Measurements from ENCODE around the gene LHFPL4.
"Not testable (repeated sequence)": the region's sequence is repeated elsewhere in the genome, so short reads cannot be mapped to it uniquely, and the experiment has no call there.

The LHFPL4 gene

DNA sequence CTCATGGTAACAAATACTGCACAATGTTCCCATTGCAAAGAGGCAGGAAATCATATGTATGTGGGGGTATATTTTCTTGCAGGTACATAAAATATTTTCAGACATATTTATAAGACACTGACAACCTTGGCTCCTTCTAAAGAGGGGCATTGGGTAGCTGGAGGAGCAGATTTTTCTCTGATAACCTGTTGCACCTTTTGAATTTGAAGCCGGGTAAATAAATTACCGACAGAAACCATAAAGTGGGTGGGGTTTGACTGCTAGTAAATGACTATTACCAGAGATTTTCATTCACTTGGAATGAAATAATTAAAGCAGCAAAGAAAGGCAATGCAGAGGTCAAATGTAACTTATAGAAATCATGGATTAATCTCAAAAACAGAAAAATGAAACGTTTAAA lies 19.2 kb downstream of the LHFPL4 start:
- DNase-seq = no peak

DNA sequence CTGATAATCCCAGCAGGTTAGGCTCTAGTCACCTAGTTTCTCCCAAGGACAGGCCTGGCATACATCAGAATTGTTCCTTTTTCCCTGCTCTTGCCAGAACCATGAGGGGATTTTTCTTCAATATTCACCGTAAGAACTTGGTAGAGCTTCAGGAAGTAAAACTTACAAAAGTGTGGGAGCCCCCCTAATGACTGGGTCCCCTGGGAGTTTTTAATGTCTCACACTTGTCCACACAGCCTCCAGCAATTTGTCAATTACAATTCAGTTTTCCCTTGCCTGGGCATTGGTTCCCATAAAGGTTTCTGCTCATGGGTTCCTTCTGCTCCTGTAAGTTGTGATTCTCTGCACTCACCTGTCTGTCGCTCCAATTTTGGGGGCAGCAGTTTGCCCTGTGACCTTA lies 28.5 kb downstream of the LHFPL4 start:
- DNase-seq = no peak

DNA sequence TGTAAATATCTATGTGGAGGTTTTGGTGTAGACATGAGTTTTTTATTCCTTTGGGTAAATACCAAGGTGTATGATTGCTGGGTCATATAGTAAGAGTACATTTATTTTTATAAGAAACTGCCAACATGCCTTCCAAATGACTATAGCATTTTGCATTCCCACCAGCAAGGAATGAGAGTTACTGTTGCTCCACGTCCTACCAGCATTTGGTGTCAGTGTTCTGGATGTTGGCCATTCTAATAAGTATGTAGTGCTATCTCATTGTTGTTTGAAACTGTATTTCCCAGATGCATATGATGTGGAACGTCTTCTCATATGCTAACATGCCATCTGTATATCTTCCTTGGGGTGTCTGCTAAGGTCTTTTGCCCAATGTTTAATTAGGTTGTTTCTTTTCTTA lies 38.7 kb downstream of the LHFPL4 start:
- no peak for DNase-seq

DNA sequence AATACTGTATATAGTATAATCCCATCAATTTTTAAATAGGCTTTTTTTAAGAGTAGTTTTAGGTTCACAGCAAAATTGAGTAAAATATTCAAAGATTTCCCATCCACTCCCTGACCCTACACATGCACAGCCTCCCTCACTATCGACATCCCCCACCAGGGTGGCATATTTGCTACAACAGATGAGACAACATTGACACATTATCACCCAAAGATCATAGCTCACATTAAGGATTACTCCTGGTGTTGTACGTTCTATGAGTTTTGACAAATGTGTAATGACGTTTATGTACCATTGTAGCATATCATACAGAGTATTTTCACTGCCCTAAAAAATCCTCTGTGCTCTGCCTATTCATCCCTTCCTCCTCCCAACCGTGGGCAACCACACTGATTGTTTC lies 39.3 kb downstream of the LHFPL4 start:
- DNase-seq = no peak

DNA sequence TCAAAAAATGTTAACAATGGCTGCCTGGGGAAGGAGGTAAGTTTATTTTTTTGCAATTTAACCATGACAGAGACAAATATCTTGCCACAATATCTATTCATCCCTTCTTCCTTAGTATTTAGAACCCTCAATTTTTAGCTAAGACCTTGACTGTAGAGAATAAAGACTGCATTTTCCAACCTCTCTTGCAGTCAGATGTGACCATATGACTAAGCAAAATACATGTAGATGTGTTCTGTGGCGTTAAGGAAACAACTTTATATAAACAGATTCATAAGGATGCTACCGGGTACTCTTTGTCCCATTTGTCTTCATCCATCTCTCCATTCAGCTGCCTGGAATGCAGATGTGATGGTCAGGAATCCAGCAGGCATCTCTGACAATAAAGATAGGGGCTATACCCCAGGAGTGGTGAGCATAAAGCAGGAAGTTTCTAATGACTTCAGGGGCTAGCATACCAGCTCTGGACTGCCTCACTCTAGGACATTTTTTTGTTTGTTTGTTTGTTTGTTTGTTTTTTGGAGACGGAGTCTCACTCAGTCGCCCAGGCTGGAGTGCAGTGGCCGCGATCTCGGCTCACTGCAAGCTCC lies 41.1 kb downstream of the LHFPL4 start:
- no peak for DNase-seq

DNA sequence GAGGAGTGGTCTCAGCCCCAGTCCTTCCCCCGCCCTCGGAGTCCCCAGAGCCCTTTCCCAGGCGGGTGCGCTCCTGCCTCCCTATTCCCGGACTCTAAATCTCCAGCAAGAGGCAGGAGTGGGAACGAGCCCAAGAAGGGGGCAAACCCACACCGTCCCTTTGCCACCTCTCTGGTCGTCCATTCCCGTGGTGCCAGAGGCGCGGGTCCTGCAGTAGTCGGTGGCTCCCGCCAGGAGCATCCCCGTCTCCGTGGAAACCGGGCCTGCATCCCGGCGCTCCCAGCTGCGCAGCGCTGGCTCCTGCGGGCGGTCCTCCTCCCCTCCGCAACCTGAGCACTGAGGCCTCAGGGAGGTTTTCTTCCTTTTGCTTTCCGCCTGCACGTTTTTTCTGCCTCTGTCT lies 44.8 kb downstream of the LHFPL4 start:
- DNase-seq = no peak

DNA sequence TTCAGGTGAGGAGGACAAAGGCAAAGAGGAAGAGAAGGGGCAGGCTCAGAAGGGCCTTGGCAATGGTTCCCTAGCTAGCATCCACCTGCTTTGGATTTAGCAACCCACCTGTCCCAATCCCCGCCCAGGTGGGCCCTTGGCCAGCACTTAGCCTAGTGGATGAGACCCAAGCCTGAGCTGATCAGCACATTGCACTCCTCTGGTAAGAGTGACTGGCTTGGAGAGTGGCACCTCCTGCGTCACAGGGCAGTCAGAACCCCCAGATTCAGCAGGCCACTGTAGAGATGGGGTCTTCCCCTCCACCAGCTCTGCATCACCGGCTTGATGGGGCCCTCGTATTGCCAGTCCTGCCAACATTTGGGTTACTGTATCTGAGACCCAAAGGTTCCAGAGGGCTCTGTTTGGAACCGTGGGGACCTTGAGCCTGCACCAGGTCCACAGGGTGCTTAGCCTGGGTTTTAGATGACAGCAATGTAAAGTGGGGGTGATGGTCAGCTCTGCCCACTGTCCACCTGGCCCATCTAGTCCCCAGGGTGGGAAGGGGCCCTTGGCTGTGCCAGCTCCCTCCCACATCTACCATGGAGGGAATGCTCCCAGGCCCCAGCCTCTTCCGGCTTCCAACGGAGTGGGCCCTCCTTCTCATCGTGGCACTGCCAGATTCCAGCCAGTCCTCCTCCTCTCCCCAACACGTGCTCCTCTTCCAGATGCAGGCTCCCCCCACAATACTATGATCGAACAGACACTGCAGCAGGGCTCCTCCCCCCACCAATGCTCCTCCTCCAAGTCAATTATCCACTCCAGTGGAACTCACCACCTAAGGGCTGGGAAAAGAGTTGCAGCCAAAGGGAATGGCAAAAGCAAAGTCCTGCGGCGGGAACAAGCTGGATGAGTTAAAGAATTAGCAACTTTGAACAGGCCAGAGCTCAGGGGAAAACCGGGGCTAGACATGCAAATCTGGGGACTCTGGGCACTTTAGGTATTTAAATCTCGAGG lies 45.7 kb downstream of the LHFPL4 start:
- DNase-seq = no peak

DNA sequence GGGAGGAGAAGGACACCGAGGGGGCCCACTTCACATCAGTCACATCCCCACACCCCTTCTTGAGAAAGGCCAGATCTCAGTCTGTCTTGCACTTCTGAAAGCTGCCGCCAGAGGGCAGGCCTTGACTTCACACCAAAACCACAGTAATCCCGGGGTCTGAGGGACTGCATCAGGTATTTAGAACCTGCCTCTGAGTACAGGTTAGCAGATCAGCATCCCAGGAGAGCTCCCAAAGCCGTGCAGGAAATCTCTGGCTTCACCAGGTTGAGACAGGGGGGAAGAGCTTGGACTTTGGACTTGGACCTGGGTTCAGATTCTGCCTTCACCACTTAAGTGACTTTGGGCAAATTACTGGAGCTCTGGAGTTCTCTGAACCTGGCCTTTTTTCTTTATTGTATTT lies 50.3 kb downstream of the LHFPL4 start:
- DNase-seq = peak; percentile 73

DNA sequence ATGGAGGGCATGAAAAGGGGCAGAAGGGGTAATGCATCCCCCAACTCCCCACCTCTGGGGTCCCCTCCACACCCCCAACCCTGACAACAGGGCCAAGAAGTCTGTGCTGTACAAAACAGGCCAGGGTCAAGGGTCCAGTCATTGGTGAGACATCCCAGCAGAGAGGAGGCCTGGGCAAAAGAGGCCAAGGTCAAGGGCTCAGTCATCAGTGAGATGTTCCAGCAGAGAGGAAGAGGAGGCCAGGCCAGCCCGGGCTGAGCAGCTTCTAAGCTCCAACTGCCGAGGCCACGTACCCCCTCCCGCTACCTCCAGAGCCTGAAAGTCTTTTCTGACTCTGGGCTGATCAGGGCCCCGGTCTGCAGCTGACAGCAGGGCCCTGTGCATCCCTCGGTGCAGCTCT lies 52.4 kb downstream of the LHFPL4 start:
- no peak for DNase-seq

DNA sequence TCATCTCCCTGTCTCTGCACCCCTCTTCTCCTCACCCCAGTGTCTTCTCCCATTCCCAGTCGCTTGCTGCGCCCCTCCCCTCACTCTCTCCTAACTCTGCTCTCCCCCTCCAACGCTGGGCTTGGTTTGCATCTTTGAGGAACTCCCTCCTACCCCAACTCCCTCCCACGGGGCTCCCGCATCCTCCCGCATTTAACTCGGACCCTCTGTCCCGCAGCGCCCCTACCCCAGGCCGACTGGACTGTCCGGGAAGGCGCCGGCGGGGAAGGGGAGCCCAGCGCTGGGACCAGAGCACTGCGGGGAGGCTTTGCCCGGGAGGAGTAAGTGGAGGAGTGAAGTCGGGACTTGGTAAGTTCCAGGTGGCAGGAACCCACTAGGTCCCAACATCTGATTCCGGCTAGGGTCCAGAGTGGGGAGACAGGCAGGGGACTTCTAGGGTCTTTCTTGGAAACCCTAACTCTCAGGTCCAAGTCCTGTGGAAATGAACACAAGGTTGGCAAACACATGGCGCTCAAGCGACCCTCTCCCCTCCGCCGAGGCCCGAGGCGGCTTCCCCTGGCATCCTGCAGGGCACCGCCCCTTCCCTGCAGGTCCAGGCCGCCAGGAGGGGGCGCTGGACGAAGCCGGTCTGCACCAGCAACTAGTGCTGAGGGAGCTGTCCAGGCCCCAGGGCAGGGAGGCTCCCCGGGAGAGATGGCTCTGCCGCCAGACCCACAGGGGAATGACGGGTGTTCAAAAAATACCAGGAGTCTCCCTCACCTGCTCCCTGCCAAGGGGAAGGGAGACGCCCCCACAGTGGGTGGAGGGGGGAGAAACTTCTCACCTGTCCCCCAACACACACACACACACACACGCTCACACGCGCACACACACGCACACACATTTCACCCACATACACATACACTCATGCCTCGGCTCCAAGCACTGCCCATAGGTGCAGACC lies 53.2 kb downstream of the LHFPL4 start:
- DNase-seq = peak; percentile 63

DNA sequence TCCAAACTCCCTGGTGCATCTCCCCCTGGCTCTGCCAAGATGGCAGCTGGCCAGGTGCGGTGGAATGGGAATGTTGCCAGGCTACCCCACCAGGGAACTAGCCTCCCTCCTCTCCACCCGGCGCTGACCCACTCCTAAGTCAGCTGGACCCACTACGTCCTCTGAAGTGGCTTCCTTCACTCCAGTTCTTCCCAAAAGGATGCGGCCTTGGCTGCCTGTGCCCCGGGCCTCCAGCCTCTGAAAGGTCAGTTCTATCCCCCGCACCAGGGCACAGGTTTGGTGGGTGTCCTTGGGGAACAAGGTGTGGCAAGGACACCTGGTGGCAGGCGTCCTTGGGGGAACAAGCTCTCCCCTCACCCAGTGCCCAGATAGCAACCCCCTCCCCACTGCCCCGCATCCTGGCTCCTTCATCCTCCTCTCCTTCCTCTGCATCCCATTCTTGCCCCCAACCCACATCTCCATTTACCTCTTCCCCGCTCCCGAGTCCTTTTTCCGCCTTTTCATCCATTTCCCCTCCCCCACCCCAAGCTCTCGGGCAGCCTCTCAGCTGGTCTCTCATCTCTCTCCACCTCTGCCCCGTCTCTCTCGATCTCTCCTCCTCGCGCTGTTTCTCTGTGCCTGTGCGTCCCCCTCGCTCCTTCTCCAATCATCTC lies 54.0 kb downstream of the LHFPL4 start:
- no peak for DNase-seq

DNA sequence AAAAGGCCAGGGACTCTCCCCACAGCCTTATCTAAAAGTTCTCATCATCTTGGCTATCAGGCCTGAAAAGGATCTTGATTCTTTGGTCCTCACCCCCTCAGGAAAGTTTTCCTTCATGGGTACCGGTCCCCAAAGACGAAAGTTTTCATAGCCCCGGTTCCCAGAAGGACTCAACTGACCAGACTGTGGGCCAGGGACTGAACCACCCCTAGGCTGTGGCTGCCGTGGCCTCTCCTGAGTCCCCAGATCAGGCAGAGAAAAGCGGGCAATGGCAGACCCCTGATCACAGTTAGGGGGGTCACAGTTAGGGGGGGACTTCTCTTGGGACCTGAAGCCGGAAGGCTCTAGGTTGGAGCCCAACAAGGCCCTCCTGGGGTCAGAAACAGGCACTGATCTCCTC lies 54.8 kb downstream of the LHFPL4 start:
- no peak for DNase-seq

DNA sequence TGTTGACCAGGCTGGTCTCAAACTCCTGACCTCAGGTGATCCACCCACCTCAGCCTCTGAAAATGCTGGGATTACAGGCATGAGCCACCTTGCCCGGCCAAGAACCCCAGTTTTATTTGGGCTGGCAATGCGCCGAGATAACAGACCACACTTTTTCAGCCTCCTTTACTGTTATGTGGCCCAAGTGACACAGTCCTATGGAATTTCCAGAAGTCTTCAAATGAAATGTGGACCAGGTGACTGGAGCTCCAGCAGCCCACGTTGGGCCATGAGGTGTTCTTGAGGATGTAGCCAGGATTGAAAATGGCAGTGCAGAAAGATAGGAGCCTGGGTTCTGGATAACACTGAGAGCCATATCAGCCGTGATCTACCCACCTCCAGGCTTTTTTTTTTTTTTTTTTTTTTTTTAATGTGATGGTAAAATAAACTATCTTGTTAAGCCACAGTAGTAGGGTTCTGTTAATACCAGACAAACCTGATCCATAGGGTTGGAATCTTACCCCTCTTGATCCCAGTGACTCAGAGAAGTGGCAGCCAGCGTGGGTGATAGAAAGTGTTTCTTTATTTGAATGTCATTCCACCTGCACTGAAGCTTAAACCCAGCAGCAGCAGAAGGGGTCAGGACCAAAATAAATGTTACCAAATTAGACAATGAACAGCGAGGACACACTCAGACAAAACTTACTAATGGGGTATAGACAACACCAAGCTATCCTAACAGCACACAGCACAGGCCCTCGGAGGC lies 55.6 kb downstream of the LHFPL4 start:
- DNase-seq = no peak

DNA sequence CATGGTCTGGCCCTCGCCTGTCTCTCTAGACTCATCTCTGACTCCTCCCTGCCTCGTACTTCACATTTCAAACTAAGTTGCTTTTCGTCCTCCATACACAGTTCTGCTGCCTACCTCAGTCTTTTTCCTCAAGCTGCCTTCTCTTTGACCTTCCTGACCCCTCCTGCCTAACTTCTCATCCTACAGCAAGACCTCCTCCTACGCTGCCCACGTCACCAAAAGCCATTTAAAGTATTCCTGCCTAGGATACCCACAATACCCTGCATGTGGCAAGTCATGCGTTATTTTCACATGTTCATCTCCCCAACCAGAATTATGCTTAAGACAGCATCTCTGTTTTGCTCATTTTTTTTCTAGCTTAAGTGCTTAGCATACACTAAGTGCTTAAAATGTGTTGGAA lies 56.7 kb downstream of the LHFPL4 start:
- no peak for DNase-seq

DNA sequence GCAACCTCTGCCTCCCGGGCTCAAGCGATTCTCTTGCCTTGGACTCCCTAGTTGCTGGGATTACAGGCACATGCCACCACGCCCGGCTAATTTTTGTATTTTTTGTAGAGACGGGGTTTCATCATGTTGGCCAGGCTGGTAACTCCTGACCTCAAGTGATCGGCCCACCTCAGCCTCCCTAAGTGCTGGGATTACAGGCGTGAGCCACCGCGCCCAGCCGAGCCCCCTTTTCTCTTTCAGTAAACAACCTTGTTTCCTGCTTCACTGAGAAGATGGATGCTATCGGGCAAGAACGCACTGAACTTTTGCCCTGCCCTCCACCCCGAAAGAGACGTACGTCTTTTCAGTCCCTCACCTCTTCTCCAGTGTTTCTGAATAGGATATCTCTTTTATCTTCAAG lies 59.6 kb downstream of the LHFPL4 start:
- not testable (repeated sequence) for DNase-seq

DNA sequence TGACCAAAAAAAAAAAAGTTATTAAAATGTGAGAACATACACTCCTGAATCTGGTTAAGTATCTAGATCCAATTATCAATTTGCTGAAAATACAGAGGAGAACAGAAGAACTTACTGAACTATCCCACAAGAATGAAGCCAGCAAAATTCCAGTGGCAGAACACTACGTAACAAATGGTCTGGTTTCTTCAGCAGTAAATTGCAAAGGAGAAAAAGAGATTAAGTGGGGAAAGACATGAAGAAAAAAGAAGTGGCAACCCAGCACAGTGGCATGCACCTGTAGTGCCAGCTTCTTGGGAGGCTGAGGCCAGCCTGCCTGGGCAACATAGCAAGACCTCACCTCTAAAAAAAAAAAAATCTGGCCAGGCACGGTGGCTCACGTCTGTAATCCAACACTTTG lies 62.1 kb downstream of the LHFPL4 start:
- DNase-seq = no peak

DNA sequence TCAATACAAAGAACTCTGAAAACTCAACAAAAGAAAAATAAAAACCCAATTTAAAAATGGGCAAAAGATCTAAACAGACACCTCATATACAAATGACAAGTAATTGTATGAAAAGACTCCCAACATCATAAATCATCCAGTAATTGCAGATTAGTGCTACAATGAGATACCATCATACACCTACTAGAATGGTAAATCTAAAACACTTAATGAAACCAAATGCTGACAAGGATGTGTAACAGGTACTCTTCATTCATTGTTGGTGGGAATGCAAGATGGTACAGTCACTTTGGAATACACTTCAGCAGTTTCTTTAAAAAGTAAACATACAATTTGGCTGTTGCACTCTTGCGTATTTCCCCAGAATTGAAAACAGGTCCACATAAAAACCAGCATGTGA lies 68.4 kb downstream of the LHFPL4 start:
- DNase-seq = no peak

DNA sequence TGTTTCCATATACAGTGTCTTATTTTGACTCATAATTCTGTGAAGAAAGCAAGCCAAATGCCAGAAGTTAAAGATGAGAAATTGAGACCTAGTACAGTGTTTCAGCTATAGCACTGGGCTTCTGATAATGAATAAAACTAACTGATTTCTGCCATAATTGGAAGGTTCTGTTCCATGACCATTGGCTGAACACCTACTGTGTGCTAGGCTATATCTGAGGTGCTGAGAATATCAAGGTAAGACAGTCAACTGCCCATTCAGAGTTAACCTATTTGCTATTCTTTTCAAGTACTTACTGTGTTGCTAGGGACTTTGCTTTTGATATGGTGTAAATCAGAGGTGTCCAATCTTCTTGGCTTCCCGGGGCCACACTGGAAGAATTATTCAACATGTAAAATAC lies 73.4 kb downstream of the LHFPL4 start:
- no peak for DNase-seq

DNA sequence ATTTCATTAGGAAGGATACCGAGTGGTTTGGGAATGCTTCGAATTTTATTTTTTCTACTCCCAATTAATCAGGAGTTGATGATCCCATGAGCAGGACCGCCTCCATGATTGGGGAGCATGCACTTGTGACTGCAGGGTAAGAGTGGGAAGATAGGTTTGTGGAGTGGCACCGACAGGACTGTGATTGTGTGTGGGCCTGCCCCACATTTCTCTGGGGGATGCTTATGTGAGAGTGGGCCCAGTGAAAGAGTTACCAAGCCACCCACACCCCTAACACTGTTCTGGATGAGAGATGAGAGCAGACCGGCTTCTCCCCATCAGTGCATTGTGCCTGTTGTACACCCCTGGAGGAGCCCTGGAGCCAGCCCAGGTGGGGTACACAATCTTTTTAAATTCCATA lies 76.7 kb downstream of the LHFPL4 start:
- DNase-seq = no peak

DNA sequence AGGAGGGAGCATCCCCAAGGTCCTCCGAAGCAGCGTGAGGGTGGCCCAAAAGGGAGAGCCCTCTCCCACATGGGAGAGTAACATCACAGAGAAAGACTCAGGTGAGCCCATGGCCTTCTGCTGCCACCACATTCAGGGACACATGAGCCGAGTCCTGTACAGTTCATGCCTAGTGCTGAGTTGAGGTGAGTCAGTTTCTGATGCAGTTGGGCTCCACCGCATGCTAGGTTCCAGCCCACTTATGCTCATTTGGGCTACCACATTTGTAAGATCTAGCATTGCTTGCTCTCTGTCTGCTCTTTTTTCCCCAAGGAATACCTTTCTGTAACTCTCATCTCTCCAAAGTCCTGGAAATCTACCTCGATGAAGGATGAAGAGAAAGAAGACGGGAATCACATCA lies 79.1 kb downstream of the LHFPL4 start:
- DNase-seq = no peak

DNA sequence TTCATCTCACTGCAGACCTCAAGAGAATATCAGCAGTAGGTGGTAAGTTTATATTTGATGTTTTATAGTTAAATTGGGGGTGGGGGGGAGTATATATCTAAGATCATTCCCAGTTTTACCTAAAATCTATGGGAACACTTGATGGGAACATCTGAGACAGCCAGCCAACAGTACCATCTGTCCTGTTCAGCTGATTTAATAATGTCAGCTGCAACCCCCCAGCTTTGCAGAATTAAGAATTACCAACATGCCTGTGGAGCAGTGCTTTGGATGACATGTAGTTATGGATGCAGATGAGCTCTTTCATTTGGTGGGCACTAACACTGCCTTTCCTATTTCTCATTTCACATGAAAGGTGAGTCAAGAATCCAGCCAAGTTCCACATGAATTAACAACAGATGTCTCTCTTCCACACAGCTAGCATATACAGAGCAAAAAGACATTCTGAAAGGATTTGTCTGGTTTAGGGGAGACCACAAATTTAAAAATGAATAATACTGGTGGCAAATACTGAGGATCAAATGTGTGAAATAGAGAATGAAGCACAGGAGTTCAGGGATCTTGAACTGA lies 80.0 kb downstream of the LHFPL4 start:
- no peak for DNase-seq

DNA sequence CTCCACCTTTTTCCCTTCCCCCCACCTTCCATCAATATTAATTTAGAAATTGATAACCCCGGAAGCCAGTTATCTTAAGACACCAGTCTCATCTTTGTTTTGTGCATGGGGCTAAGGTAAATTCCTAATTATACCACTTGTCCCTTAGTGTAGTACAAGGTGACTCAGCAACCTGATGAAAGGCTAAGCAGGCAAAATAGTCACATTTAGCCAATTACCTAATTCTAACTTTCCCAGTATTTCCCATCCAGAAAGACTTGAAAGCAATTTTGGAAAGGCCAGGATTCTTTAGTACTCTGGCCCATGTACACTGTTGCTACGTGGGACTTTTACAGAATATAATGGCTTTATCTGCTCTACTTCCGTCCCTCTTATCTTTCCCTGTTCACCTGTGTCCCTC lies 83.6 kb downstream of the LHFPL4 start:
- DNase-seq = no peak

All from stimulated activated CD4-positive, alpha-beta T cell treated with anti-CD3 and anti-CD28 coated beads, Interleukin-4, amount 100 ng/mL, for 24 hours (primary cell).